Stomach (tissue), 9 donors: ENCODE results near the gene UBAC1. TPM values are rescaled to one million over a fixed set of nuclear protein-coding genes. Genes with fewer than 3 reads are reported as not detected.

Source experiments
- DNase-seq, 2 donors: peaks; one replicate each; pipeline versions ENCODE4 v3.0.0 to v3.0.0-alpha.2; 2013 to 2019
- H3K27ac ChIP-seq, 5 donors: fragments of 200-600 bp in 4 of 5; sonication (generic) in 4 of 5; one replicate each; pipeline ENCODE4 v1.5.1; 2013 to 2019; ENCODE audit warnings: mild to moderate bottlenecking in 1 of 5, moderate library complexity in 1 of 5
- H3K27me3 ChIP-seq, 3 donors: fragments of 200-600 bp; sonication (generic); one replicate each; pipeline ENCODE4 v1.5.1; 2017 to 2019; ENCODE audit warnings: mixed run types in 1 of 3
- H3K36me3 ChIP-seq, 4 donors: fragments of 200-600 bp; sonication (generic); 1 replicate in 3 of 4; 2 replicates in 1 of 4; pipeline ENCODE4 v1.5.1; 2016 to 2019
- H3K4me1 ChIP-seq, 4 donors: fragments of 200-600 bp; sonication (generic); one replicate each; pipeline ENCODE4 v1.5.1; 2016 to 2019
- H3K4me3 ChIP-seq, 4 donors: fragments of 200-600 bp; sonication (generic) in 3 of 4; one replicate each; pipeline ENCODE4 v1.5.1; 2016 to 2019; ENCODE audit warnings: mild to moderate bottlenecking in 1 of 4
- H3K9me3 ChIP-seq, 4 donors: fragments of 200-600 bp; sonication (generic); one replicate each; pipeline ENCODE4 v1.5.1; 2016 to 2019
- CTCF ChIP-seq, 7 experiments: fragments of 450-650 bp in 4 of 7; fragments of 200-600 bp in 3 of 7; sonication (generic) in 3 of 7; IDR thresholded peaks; one replicate each; pipeline ENCODE4 v1.5.1; 2016 to 2019; ENCODE audit warnings: antibody characterized with exemption in 7 of 7, control low read depth in 2 of 7, mild to moderate bottlenecking in 1 of 7
- EP300 ChIP-seq: sonication (generic); formaldehyde crosslinking; IDR thresholded peaks from one replicate; pipeline ENCODE4 v1.6.1; 2017; ENCODE audit warnings: antibody characterized with exemption
- POLR2A ChIP-seq, 4 donors: fragments of 450-650 bp; IDR thresholded peaks; one replicate each; pipeline ENCODE4 v1.6.1; 2016; ENCODE audit warnings: antibody characterized with exemption in 4 of 4, control low read depth in 2 of 4, mild to moderate bottlenecking in 1 of 4, moderate library complexity in 1 of 4
- POLR2AphosphoS5 ChIP-seq, 3 donors: sonication (generic); formaldehyde crosslinking; IDR thresholded peaks; one replicate each; pipeline ENCODE4 v1.6.1; 2016; ENCODE audit warnings: antibody characterized with exemption in 3 of 3
- WGBS, 5 donors: extraction: QIAGEN DNeasy Blood & Tissue Kit in 3 of 5; methylation state at CpG; one replicate each; pipeline versions ENCODE4 v1.1.5 to v1.1.7; 2013 to 2018; 5-methylcytosine and 5-hydroxymethylcytosine counted together
- intact Hi-C: fragments of 100-400 bp; cut with DNase I; formaldehyde crosslinking; loops from one replicate; pipeline ENCODE4 v1.15.1; 2023; ENCODE audit warnings: low total_unique reads
- polyA plus RNA-seq, 3 donors: library from polyadenylated mRNA; stranded (reverse); fragments of 200-250 nt; gene quantifications; one replicate each; pipeline ENCODE4 v1.2.3, GENCODE V29; 2013
- total RNA-seq, 5 donors: library from RNA; depleted of rRNA; stranded (reverse); fragments of >200 nt; gene quantifications; one replicate each; pipeline versions ENCODE4 v1.1.0 to v1.2.3, GENCODE V29; 2014 to 2016
- donor health status: healthy with polysubstance abuse.
- donor health status: Bipolar disorder and iron deficiency.
- donor health status: healthy.

The UBAC1 gene
- total and polyA plus RNA-seq, 8 donors: 22.6 to 70.1 (median 42.6) TPM

GRCh38 chr9:135927195-135928013 lies 33.8 kb downstream of the UBAC1 start:
- 88 to 91% (median 89%) methylated on average over 21 to 25 of the region's 25 CpGs for WGBS, 5 donors
- Histone ChIP-seq H3K4me1 (peaks cover 0 to 13% (median 4%) of the 10 kb centered on the region in 4 donors), H3K27ac (no peak overlapping the region), H3K4me3 (no peak overlapping the region), H3K36me3 (peaks cover 11 to 66% (median 41%) of the 10 kb centered on the region in 4 donors), H3K9me3 (no peaks in the 10 kb centered on the region), H3K27me3 (no peaks in the 10 kb centered on the region)
- intact Hi-C loops: no loop called here
- DNase-seq: no peak
- TF ChIP-seq EP300 (no peak), CTCF (IDR thresholded peaks at IDR 0.05) (no peak), POLR2A (IDR thresholded peaks at IDR 0.05) (no peak), POLR2AphosphoS5 (IDR thresholded peaks at IDR 0.05) (no peak)

GRCh38 chr9:135926402-135927194 lies 34.6 kb downstream of the UBAC1 start:
- intact Hi-C loops: no loop called here
- Histone ChIP-seq H3K9me3 (no peaks in the 10 kb centered on the region), H3K4me1 (peaks cover 0 to 13% (median 4%) of the 10 kb centered on the region in 4 donors), H3K4me3 (no peak overlapping the region), H3K27me3 (no peaks in the 10 kb centered on the region), H3K27ac (no peak overlapping the region), H3K36me3 (peaks cover 10 to 58% (median 34%) of the 10 kb centered on the region in 4 donors)
- DNase-seq: peak; percentile 53 to 56
- TF ChIP-seq POLR2AphosphoS5 (IDR thresholded peaks at IDR 0.05) (peak in 1 of 3 donors; percentile 31), POLR2A (IDR thresholded peaks at IDR 0.05) (no peak), EP300 (no peak), CTCF (IDR thresholded peaks at IDR 0.05) (no peak)
- WGBS, 5 donors: 57 to 70% (median 67%) methylated on average over 19 to 27 of the region's 27 CpGs

GRCh38 chr9:135925496-135926133 lies 35.6 kb downstream of the UBAC1 start:
- intact Hi-C loops: no loop called here
- 88 to 91% (median 90%) methylated on average over 14 to 19 of the region's 19 CpGs for WGBS, 5 donors
- Histone ChIP-seq H3K4me3 (no peak overlapping the region), H3K9me3 (no peaks in the 10 kb centered on the region), H3K36me3 (peaks cover 4 to 48% (median 25%) of the 10 kb centered on the region in 4 donors), H3K27ac (no peak overlapping the region), H3K27me3 (no peaks in the 10 kb centered on the region), H3K4me1 (peaks cover 0 to 13% (median 4%) of the 10 kb centered on the region in 4 donors)
- TF ChIP-seq POLR2AphosphoS5 (IDR thresholded peaks at IDR 0.05): no peak
- TF ChIP-seq EP300: no peak
- no peak for TF ChIP-seq CTCF (IDR thresholded peaks at IDR 0.05)
- no peak for TF ChIP-seq POLR2A (IDR thresholded peaks at IDR 0.05)
- no peak for DNase-seq
